ENCODE results near the gene DGUOK.
"Not testable (repeated sequence)": the region's sequence is repeated elsewhere in the genome, so short reads cannot be mapped to it uniquely, and the experiment has no call there.

The DGUOK gene

GRCh38 chr2:73901143-73901542 lies 25.5 kb upstream of the DGUOK start:
- no peak for DNase-seq (ENCODE audit: extremely low read depth, low read depth)
- TF ChIP-seq, protein P1, sequence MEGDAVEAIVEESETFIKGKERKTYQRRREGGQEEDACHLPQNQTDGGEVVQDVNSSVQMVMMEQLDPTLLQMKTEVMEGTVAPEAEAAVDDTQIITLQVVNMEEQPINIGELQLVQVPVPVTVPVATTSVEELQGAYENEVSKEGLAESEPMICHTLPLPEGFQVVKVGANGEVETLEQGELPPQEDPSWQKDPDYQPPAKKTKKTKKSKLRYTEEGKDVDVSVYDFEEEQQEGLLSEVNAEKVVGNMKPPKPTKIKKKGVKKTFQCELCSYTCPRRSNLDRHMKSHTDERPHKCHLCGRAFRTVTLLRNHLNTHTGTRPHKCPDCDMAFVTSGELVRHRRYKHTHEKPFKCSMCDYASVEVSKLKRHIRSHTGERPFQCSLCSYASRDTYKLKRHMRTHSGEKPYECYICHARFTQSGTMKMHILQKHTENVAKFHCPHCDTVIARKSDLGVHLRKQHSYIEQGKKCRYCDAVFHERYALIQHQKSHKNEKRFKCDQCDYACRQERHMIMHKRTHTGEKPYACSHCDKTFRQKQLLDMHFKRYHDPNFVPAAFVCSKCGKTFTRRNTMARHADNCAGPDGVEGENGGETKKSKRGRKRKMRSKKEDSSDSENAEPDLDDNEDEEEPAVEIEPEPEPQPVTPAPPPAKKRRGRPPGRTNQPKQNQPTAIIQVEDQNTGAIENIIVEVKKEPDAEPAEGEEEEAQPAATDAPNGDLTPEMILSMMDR (IDR thresholded peaks at IDR 0.05; ENCODE audit: low read depth, low read length, missing control alignments) = no peak
- H3K4me3 ChIP-seq (replicated peaks; ENCODE audit: low read depth, low read length) = no peak overlapping the region

DNA sequence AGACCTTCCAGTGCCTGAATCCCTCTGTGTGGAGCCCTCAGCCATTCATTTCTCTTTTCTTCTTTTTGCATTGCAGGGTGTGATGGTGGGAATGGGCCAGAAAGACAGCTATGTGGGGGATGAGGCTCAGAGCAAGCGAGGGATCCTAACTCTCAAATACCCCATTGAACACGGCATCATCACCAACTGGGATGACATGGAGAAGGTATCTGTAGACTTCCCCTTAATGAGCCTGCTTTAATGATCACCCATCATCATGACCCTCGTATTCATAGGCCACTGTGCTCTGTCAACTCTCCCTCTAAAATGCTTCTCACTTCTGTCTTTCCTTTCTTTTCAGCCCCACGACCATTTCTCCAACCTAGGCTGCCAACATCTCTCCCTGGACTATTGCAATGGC lies 24.4 kb upstream of the DGUOK start:
- TF ChIP-seq, protein P1 (IDR thresholded peaks at IDR 0.05; ENCODE audit: low read depth, low read length, missing control alignments) = no peak
- DNase-seq (ENCODE audit: extremely low read depth, low read depth) = no peak
- no peak overlapping the region for H3K4me3 ChIP-seq (replicated peaks; ENCODE audit: low read depth, low read length)

DNA sequence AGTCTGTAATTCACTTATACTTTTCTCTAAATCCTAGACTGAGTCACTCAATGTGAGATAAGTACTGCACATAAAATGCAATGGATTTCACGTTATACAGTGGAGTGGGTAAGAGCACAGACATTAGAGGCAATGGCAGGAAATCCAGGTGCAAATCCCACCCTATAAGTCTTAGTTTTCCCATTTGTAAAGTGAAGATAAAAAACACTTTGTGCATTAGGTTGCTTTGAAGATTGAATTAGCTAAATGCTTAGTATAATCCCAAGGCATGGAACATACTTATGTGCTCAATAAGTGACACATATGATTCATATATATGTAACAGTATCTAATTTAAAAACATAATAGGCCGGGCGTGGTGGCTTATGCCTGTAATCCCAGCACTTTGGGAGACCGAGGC lies 23.4 kb upstream of the DGUOK start:
- TF ChIP-seq, protein P1 (IDR thresholded peaks at IDR 0.05; ENCODE audit: low read depth, low read length, missing control alignments) = no peak
- no peak for DNase-seq (ENCODE audit: extremely low read depth, low read depth)
- H3K4me3 ChIP-seq (replicated peaks; ENCODE audit: low read depth, low read length) = no peak overlapping the region

GRCh38 chr2:73903949-73904613 lies 22.6 kb upstream of the DGUOK start:
- not testable (repeated sequence) for H3K4me3 ChIP-seq (replicated peaks; ENCODE audit: low read depth, low read length); DNase-seq (ENCODE audit: extremely low read depth, low read depth)

DNA sequence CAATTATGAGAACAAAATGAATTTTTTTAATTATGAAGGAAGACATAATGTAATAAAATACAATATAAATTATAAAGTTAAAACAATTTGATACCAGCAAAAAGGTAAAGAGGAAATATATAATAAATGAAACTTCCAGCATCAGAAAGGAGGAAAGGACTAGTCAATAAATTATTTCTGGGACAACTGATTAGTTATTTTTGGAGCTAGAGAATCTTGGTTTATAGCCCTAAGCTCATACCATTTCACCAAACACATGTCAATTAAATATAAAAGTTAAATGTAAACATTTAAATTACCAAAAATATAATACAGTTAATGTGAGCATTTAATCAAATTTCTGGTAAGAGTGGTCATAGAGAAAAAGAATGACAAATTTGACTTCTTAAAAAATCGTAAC lies 21.7 kb upstream of the DGUOK start:
- DNase-seq (ENCODE audit: extremely low read depth, low read depth) = no peak
- no peak overlapping the region for H3K4me3 ChIP-seq (replicated peaks; ENCODE audit: low read depth, low read length)
- TF ChIP-seq, protein P1 (IDR thresholded peaks at IDR 0.05; ENCODE audit: low read depth, low read length, missing control alignments) = no peak

- no peak for DNase-seq (ENCODE audit: extremely low read depth, low read depth)
- no peak overlapping the region for H3K4me3 ChIP-seq (replicated peaks; ENCODE audit: low read depth, low read length)
- TF ChIP-seq, protein P1 (IDR thresholded peaks at IDR 0.05; ENCODE audit: low read depth, low read length, missing control alignments) = no peak
These were observed 19.7 kb upstream of the DGUOK start for GRCh38 chr2:73906847-73907505.

- DNase-seq (ENCODE audit: extremely low read depth, low read depth) = no peak
- H3K4me3 ChIP-seq (replicated peaks; ENCODE audit: low read depth, low read length) = no peak overlapping the region
- TF ChIP-seq, protein P1 (IDR thresholded peaks at IDR 0.05; ENCODE audit: low read depth, low read length, missing control alignments) = peak; percentile 23
These were observed 18.7 kb upstream of the DGUOK start for GRCh38 chr2:73907840-73908452.

All from HFF-Myc (cell line).